OCI-LY1 (cell line): ENCODE results near the gene FRY.

Experiments used
- H2AFZ ChIP-seq: fragments of 200-600 bp; sonication (generic), shearing (Covaris generic); 2 replicates; pipeline ENCODE4 v1.6.0; 2014; ENCODE audit warnings: antibody characterized with exemption, mild to moderate bottlenecking, low read length
- H3F3A ChIP-seq: fragments of 200-600 bp; sonication (generic), shearing (Covaris generic); 2 replicates; pipeline ENCODE4 v1.6.0; 2014; ENCODE audit warnings: mild to moderate bottlenecking, antibody characterized with exemption, low read length, moderate library complexity; ENCODE audit not compliant: insufficient read depth
- H3K27ac ChIP-seq: fragments of 200-600 bp; sonication (generic); 2 replicates; pipeline ENCODE4 v1.5.1; 2014; ENCODE audit warnings: low read length, mixed run types, mild to moderate bottlenecking, low read depth; ENCODE audit not compliant: poor library complexity, severe bottlenecking
- H3K27me3 ChIP-seq: fragments of 200-600 bp; sonication (generic); 2 replicates; pipeline ENCODE4 v1.6.0; 2014; ENCODE audit warnings: antibody characterized with exemption, mild to moderate bottlenecking, low read length, moderate library complexity; ENCODE audit not compliant: insufficient read depth
- H3K36me3 ChIP-seq: fragments of 200-600 bp; sonication (generic); 2 replicates; pipeline ENCODE4 v1.6.1; 2014; ENCODE audit warnings: mild to moderate bottlenecking, antibody characterized with exemption, low read length, moderate library complexity, mixed read lengths; ENCODE audit not compliant: insufficient read depth
- H3K4me1 ChIP-seq: fragments of 200-600 bp; sonication (generic); 2 replicates; pipeline ENCODE4 v1.5.1; 2014; ENCODE audit warnings: mild to moderate bottlenecking, low read length, moderate library complexity; ENCODE audit not compliant: insufficient read depth, severe bottlenecking
- H3K4me2 ChIP-seq: fragments of 200-600 bp; sonication (generic), shearing (Covaris generic); 2 replicates; pipeline ENCODE4 v1.6.1; 2014; ENCODE audit warnings: low read length
- H3K4me3 ChIP-seq: fragments of 200-600 bp; sonication (generic); 2 replicates; pipeline ENCODE4 v1.5.1; 2014; ENCODE audit warnings: low read length, low read depth, mild to moderate bottlenecking, mixed read lengths; ENCODE audit not compliant: poor library complexity, severe bottlenecking
- H3K79me2 ChIP-seq: fragments of 200-600 bp; shearing (Covaris generic); 2 replicates; pipeline ENCODE4 v1.6.1; 2016; ENCODE audit warnings: mixed run types, low read length, mixed read lengths; ENCODE audit not compliant: insufficient read depth
- H3K9ac ChIP-seq: fragments of 200-600 bp; sonication (generic), shearing (Covaris generic); 2 replicates; pipeline ENCODE4 v1.6.1; 2014; ENCODE audit warnings: mild to moderate bottlenecking, low read length, mixed read lengths
- H3K9me2 ChIP-seq: fragments of 200-600 bp; sonication (generic), shearing (Covaris generic); 2 replicates; pipeline ENCODE4 v1.6.1; 2014; ENCODE audit warnings: low read depth, mild to moderate bottlenecking, low read length, mixed read lengths
- H3K9me3 ChIP-seq: fragments of 200-600 bp; shearing (Covaris generic); 2 replicates; pipeline ENCODE4 v1.6.1; 2014; ENCODE audit warnings: low read length, mixed read lengths
- H4K20me1 ChIP-seq: fragments of 200-600 bp; sonication (generic), shearing (Covaris generic); 2 replicates; pipeline ENCODE4 v1.6.0; 2016; ENCODE audit warnings: mild to moderate bottlenecking, low read length; ENCODE audit not compliant: insufficient read depth
- CTCF ChIP-seq: fragments of 200-600 bp; sonication (generic), shearing (Covaris generic); IDR thresholded peaks from 2 replicates; pipeline ENCODE4 v1.5.1; 2017; ENCODE audit warnings: mild to moderate bottlenecking, antibody characterized with exemption, low read length, moderate library complexity, mixed read lengths
- EZH2 ChIP-seq: fragments of 200-600 bp; sonication (generic), shearing (Covaris generic); IDR thresholded peaks from 2 replicates; pipeline ENCODE4 v1.8.0; 2017; ENCODE audit warnings: borderline replicate concordance, mixed run types, mild to moderate bottlenecking, antibody characterized with exemption, low read length, moderate library complexity, mixed read lengths

Gene FRY

GRCh38 chr13:32297206-32297605 is 265.6 kb downstream of the FRY start:
- H3K27me3 ChIP-seq: no peaks in the 10 kb centered on the region
- no peaks in the 10 kb centered on the region for H3K9me3 ChIP-seq
- no peak overlapping the region for H3K4me2 ChIP-seq
- no peak overlapping the region for H3K4me3 ChIP-seq
- no peaks in the 10 kb centered on the region for H3K79me2 ChIP-seq
- H2AFZ ChIP-seq: no peak overlapping the region
- no peaks in the 10 kb centered on the region for H3F3A ChIP-seq
- H3K27ac ChIP-seq: no peak overlapping the region
- TF ChIP-seq EZH2: no peak
- TF ChIP-seq CTCF: no peak
- H3K9me2 ChIP-seq: no peaks in the 10 kb centered on the region
- no peaks in the 10 kb centered on the region for H3K36me3 ChIP-seq
- H3K9ac ChIP-seq: no peak overlapping the region
- no peaks in the 10 kb centered on the region for H3K4me1 ChIP-seq
- no peaks in the 10 kb centered on the region for H4K20me1 ChIP-seq

- Histone ChIP-seq H3K9ac (no peak overlapping the region), H3K79me2 (no peaks in the 10 kb centered on the region), H3F3A (no peaks in the 10 kb centered on the region), H3K4me3 (no peak overlapping the region), H3K27ac (no peak overlapping the region), H3K4me1 (no peaks in the 10 kb centered on the region), H3K36me3 (no peaks in the 10 kb centered on the region), H3K4me2 (no peak overlapping the region), H3K27me3 (no peaks in the 10 kb centered on the region), H3K9me3 (no peaks in the 10 kb centered on the region), H2AFZ (no peak overlapping the region), H4K20me1 (no peaks in the 10 kb centered on the region), H3K9me2 (no peaks in the 10 kb centered on the region)
- TF ChIP-seq EZH2 (no peak), CTCF (no peak)
Measured at GRCh38 chr13:32298695-32299094, 267.1 kb downstream of the FRY start.

- Histone ChIP-seq H3K4me1 (no peaks in the 10 kb centered on the region), H3K9me3 (no peaks in the 10 kb centered on the region), H3K36me3 (no peaks in the 10 kb centered on the region), H3K4me2 (no peak overlapping the region), H3K27ac (no peak overlapping the region), H3F3A (no peaks in the 10 kb centered on the region), H3K79me2 (no peaks in the 10 kb centered on the region), H4K20me1 (no peaks in the 10 kb centered on the region), H3K9ac (no peak overlapping the region), H3K9me2 (no peaks in the 10 kb centered on the region), H2AFZ (no peak overlapping the region), H3K4me3 (no peak overlapping the region), H3K27me3 (no peaks in the 10 kb centered on the region)
- TF ChIP-seq EZH2: no peak
- TF ChIP-seq CTCF: no peak
Measured at GRCh38 chr13:32299893-32300292, 268.3 kb downstream of the FRY start.
